ENCODE results near the gene SLC9A3. TPM values are rescaled to one million over a fixed set of nuclear protein-coding genes. Genes with fewer than 3 reads are reported as not detected.

SLC9A3 gene
- polyA plus RNA-seq (ENCODE audit: insufficient read length in 3 of 3) = 10 to 100 TPM; 42.2 to 47.4 (median 42.9) TPM
- long read RNA-seq, donor 1 = 0 reads
- long read RNA-seq, donor 2, partial matches to known transcripts = 0 of 2 reads
- long read RNA-seq, donor 2, other reads (novel, unspliced or antisense) = 0 of 2 reads
- long read RNA-seq, donor 3, transcript SLC9A3-201 (17 exons, 2,584 nt) = major isoform, 8 of 8 reads
- long read RNA-seq, donor 3, partial matches to known transcripts = 0 of 8 reads
- long read RNA-seq, donor 3, other reads (novel, unspliced or antisense) = 0 of 8 reads
- long read RNA-seq, donor 4, full-length matches to known transcripts = 3 of 15 reads
- long read RNA-seq, donor 4, partial matches to known transcripts = 12 of 15 reads
- long read RNA-seq, donor 4, other reads (novel, unspliced or antisense) = 0 of 15 reads
- long read RNA-seq, donor 5 = 0 reads
- long read RNA-seq, donor 6, transcript SLC9A3-201 (17 exons, 2,584 nt) = major isoform, 7 of 28 reads
- long read RNA-seq, donor 6, partial matches to known transcripts = 21 of 28 reads
- long read RNA-seq, donor 6, other reads (novel, unspliced or antisense) = 0 of 28 reads
- long read RNA-seq, donor 7, partial matches to known transcripts = 0 of 1 reads
- long read RNA-seq, donor 7, other reads (novel, unspliced or antisense) = 0 of 1 reads
- long read RNA-seq, donor 8 = 0 reads
- long read RNA-seq, donor 9, partial matches to known transcripts = 0 of 3 reads
- long read RNA-seq, donor 9, other reads (novel, unspliced or antisense) = 0 of 3 reads
- long read RNA-seq, donor 10, transcript SLC9A3-201 (17 exons, 2,584 nt) = major isoform, 5 of 7 reads
- long read RNA-seq, donor 10, partial matches to known transcripts = 0 of 7 reads
- long read RNA-seq, donor 10, other reads (novel, unspliced or antisense) = 0 of 7 reads
- long read RNA-seq, donor 11, partial matches to known transcripts = 0 of 4 reads
- long read RNA-seq, donor 11, other reads (novel, unspliced or antisense) = 0 of 4 reads
- long read RNA-seq, donor 12, partial matches to known transcripts = 0 of 3 reads
- long read RNA-seq, donor 12, other reads (novel, unspliced or antisense) = 0 of 3 reads
- long read RNA-seq, donor 13 = 0 reads
- long read RNA-seq, donor 14, transcript SLC9A3-201 (17 exons, 2,584 nt) = major isoform, 5 of 5 reads
- long read RNA-seq, donor 14, partial matches to known transcripts = 0 of 5 reads
- long read RNA-seq, donor 14, other reads (novel, unspliced or antisense) = 0 of 5 reads
- long read RNA-seq, donor 15, partial matches to known transcripts = 0 of 1 reads
- long read RNA-seq, donor 15, other reads (novel, unspliced or antisense) = 0 of 1 reads
- long read RNA-seq, donor 16, transcript SLC9A3-201 (17 exons, 2,584 nt) = major isoform, 11 of 30 reads
- long read RNA-seq, donor 16, partial matches to known transcripts = 18 of 30 reads
- long read RNA-seq, donor 16, other reads (novel, unspliced or antisense) = 0 of 30 reads

DNA sequence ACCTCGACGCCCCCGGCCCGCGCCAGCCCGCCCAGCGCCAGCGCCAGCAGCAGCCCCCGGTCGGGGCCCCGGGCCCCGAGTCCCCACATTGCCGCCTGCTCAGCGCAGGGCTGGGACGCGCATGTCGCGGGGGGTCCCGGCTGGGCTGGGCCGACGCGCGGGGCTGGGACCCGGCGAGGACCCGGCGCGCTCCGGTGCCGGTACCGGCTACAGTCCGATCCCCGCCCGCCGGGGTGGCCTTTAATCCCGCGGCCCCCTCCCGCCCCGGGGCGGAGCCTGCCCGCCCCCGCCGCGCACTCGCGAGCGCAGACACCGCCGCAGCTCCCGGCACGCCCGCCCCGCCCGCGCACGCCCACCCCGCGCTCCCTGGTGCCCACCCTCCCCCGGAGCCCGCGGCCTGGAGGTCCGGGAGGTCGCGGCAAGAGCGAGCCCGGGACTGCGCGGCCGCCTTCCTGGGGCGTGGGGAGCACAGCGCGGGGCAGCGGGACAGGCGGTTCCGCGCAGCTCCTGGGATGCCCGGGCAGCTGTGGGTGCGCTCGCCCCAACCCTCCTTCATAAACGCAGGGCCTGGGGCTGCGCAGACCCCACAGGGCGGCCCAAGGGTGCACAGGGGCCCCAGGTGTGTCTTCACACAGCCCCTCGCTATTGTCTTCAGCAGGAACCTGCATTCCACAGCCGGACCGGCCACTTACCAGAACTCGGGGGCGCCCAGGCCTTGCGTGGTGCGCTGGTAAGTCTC is at the start of gene SLC9A3:
TSS of gene SLC9A3 (minus strand) at position 216 of the 739 bp plus-strand sequence.
- DNase-seq (ENCODE audit: extremely low read depth in 1 of 11, low read depth in 9 of 11, low spot score in 4 of 11) = no peak

DNA sequence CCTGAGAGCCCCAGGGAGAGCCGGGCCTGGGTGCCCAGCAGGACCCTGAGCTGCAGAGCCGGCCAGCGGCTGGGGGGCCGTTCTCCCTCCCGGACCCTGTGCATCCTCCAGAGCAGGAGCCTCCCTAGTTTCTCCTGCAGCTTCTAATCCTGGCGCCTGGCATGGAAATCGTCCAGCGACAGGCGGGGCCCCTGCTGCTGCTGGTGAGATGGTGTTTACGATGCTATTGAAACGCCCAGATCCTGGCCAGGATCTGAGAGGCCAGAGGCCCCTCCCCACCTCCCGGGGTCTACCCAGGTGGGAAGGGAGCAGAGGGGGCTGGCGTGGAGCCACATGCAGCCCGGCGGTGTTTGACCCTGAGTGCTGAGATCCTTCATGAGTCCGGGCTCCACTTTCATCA is 49.7 kb upstream of the SLC9A3 start:
- DNase-seq (ENCODE audit: extremely low read depth in 1 of 11, low read depth in 9 of 11, low spot score in 4 of 11) = no peak

GRCh38 chr5:573206-573605 is 49.0 kb upstream of the SLC9A3 start:
- DNase-seq (ENCODE audit: extremely low read depth in 1 of 11, low read depth in 9 of 11, low spot score in 4 of 11) = no peak

DNA sequence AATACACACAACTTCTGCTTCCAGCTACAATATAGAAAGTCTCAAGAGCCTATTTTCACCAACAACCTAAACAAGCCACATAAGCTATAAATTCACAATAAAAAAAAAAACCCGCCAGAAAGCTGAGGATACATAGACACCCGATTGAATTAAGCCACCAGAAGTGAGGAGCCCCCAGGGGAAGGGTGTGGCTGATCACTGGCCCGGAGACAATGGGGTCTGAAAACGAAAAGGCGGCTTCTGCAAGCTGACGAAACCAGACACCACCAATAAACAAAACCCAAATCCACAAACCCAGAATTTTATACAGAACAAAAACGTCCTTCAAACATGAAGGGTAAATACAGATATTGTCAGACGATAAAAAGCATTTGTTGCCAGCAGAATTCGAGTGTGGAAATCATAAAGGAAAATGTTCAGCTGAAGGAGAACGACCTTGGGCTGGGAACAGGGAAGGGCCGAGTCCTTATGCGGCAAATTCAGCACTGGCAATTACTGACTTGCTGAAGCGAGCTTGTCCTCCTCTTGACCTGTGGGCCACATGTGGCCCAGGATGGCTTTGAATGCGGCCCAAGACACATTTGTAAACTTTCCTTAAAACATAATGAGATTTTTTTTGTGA is 48.3 kb upstream of the SLC9A3 start:
- DNase-seq (ENCODE audit: extremely low read depth in 1 of 11, low read depth in 9 of 11, low spot score in 4 of 11) = no peak

DNA sequence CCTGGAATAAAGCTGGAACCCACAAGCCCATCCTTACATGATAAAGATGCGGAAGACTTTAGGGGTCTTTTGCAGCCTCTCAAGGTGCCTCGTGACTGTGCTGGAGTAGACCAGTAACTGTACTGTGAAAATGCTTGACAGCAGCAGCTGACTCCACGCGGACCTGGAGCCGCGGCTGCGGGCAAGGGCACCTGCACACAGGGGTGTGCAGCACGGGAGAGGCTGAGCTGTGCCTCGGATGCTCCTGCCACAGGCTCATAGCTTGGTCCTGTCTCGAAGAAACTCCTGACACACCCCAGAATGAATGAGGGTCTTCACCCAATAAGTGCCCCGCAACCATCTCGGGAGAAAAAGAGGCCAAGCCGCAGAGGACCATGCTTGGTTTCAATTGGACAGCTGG is 47.5 kb upstream of the SLC9A3 start:
- no peak for DNase-seq (ENCODE audit: extremely low read depth in 1 of 11, low read depth in 9 of 11, low spot score in 4 of 11)

DNA sequence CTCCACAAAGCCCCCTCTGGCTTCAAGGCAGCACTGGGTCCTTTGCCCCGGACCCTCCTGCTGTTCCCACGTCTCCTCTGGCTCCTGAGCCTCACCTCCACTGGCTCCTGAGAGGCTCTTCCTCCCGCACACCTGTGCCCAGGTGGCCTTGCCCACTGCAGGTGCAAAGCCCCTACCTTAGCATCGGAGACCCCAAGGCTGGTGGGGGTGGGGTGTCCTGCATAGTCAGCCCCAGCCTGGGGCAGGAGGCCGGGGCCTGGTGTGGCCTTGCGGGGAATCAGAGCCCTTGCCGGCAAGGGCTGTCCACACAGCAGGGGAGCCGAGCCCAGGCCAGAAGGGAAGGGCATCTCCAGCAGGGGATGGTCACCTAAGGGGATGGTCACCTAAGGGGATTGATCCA is 46.6 kb upstream of the SLC9A3 start:
- DNase-seq (ENCODE audit: extremely low read depth in 1 of 11, low read depth in 9 of 11, low spot score in 4 of 11) = no peak

- DNase-seq (ENCODE audit: extremely low read depth in 1 of 11, low read depth in 9 of 11, low spot score in 4 of 11) = no peak
These were observed 46.2 kb upstream of the SLC9A3 start for GRCh38 chr5:570446-570845.

DNA sequence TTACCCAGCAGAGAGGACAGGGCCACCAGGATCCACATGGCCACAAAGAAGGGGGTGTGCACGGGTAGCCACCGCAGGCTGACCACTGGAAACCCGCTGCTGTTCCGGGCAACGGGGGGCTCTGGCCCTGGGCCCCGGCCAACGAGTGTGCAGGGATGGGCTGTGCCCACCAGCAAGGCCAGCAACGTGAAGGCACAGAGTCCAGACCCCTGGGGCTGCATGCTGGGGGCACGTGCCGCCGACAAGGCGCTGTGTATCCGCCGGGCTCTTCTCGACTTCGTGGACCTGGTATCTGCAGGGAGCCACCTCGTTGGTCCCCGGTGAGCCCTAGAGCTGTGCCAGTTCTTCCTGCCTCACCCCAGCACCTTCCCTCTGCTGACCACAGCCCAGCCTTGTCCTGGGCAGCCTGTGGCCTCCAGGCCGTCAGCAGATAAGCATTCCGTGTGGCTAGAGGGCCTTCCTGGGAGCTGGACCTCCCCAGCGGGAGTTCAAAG is 45.7 kb upstream of the SLC9A3 start:
- no peak for DNase-seq (ENCODE audit: extremely low read depth in 1 of 11, low read depth in 9 of 11, low spot score in 4 of 11)

- DNase-seq (ENCODE audit: extremely low read depth in 1 of 11, low read depth in 9 of 11, low spot score in 4 of 11) = no peak
These were observed 45.2 kb upstream of the SLC9A3 start for GRCh38 chr5:569358-569867.

GRCh38 chr5:568809-569208 is 44.6 kb upstream of the SLC9A3 start:
- no peak for DNase-seq (ENCODE audit: extremely low read depth in 1 of 11, low read depth in 9 of 11, low spot score in 4 of 11)

DNA sequence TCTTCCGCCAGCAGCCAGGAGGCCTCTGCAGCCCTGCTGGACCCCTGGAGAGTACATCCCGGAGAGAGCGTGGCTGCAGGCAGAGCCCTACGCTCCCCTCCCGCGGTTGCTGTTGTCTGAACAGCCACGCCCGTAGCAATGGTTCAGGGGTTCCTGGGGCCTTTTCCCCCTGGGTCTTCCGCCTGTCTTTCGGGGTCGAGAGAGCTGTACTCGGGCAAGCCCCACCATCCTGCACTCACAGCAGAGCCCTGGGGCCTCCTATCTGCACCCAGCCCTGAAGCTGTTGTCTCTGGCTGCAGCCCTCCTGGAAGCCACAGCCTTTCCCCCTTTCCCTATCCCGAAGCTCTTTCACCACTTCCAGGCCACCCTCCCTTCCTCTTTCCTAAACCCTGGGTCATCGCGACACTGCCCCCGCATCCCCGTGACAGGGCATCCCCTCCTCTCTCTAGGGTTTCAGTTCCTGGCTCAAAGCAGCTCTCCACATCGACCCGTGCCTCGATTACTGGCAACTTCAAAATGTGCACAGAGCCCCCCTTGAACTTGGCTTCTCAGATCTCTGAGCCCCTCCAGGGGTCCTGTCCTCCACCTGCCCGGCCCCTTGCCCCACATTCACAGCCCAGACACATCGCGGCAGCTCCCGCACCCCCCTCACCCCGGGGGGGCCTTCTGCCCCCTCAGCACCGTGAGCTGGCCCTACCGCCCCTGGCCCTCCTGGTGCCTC is 44.0 kb upstream of the SLC9A3 start:
- DNase-seq (ENCODE audit: extremely low read depth in 1 of 11, low read depth in 9 of 11, low spot score in 4 of 11) = no peak

- no peak for DNase-seq (ENCODE audit: extremely low read depth in 1 of 11, low read depth in 9 of 11, low spot score in 4 of 11)
These were observed 43.4 kb upstream of the SLC9A3 start for GRCh38 chr5:567664-568060.

DNA sequence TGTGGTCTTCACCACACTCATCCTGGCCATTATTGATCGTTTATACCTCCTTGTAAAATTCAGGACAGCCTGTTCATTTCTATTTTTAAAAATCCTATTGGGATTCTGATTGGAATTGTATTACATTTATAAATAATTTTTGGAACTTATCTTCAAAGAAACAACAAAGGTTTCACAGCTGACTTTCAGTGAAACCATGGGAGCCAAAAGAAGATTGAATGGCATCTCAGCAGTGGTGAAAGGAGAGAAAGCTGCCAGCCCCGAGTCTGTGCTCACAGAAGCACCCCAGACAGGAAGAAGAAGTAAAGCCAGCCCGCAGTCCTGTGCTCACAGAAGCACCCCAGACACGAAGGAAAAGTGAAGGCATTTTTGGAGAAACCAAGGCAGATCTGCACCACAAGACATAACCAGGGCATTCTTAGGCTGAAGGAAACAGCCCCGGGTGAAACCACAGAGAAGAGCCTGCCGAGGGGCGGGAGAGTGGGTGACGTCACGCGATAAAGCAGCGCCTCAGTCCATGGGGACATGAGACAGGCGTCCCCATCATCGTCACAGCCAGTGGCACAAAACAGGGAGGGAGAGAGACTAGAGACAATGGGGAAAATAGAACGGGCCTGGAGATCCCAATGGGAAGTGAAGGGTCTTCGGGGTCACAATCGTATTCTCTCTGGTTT is 42.5 kb upstream of the SLC9A3 start:
- no peak for DNase-seq (ENCODE audit: extremely low read depth in 1 of 11, low read depth in 9 of 11, low spot score in 4 of 11)

DNA sequence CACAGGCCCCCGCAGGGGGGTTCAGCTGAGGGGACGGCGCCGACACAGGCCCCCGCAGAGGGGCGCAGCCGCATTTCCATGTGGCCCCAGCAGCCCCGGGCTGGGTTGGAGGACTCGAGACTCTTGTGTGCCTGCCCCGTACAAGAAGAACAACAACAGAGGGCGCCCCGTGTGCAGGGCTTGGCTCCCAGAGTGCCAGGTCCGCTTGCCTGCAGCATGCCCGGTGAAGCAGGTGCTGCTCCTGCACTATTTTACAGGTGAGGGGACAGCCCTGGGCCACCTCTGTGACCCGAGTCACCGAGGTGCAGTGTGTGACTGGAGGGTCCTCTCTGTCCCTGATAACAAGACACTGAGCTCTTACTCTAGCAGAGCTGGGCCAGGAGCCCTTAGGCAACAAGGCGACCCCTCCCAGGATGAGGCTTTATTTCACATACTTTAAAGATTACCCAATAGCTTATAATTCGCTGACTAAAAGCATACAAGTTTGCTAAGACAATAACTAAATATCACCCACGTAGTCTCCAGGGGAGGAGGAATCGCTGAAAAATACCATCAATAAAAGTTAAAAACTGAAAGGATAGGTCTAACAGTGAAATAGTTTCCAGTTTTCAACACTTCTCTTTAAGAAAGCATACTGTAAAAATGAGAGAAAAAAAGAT is 41.7 kb upstream of the SLC9A3 start:
- DNase-seq (ENCODE audit: extremely low read depth in 1 of 11, low read depth in 9 of 11, low spot score in 4 of 11) = no peak

GRCh38 chr5:561408-561807 is 37.2 kb upstream of the SLC9A3 start:
- DNase-seq (ENCODE audit: extremely low read depth in 1 of 11, low read depth in 9 of 11, low spot score in 4 of 11) = peak in 1 of 11 donors; percentile 13

GRCh38 chr5:560792-561166 is 36.5 kb upstream of the SLC9A3 start:
- no peak for DNase-seq (ENCODE audit: extremely low read depth in 1 of 11, low read depth in 9 of 11, low spot score in 4 of 11)
